ACHN (cell line): ENCODE measurements around the gene NTRK2.

ENCODE experiments used
- DNase-seq: peaks from one replicate; pipeline ENCODE4 v3.0.0-alpha.2; 2015
- in situ Hi-C: cut with HindIII; loops from 2 replicates; pipeline ENCODE4 v1.10.0; 2017; ENCODE audit warnings: low sequenced_read_pairs, low pct_ligation_motif_present, low pct_unique_long_range_greater_than_20kb

Gene NTRK2

GRCh38 chr9:84669288-84670137 lies at the start of gene NTRK2:
Gene NTRK2, plus strand, starts transcription at chr9:84669729. Its CDS starts 1,020 bp downstream, at chr9:84670749.
- in situ Hi-C loops, result no loop called here
- no peak for DNase-seq

DNA sequence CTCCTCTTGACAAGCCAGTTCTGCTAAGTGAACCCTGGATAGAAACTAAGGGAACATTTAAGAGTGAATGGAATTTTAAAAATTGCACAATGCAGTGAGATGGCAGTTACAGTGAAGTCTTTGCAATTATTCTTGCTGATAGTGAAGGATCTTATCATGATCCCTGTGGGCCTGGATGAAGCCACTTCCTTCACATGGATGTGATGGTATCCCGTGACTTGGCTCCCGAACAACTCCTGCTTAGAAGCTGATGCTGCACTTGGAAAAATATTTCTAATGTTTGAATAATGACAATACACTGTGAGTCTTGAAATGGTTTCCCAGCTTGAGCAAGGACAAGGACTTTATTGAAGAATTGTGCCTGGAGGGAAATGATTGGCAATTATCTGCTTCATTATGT lies 49.2 kb upstream of the NTRK2 start:
- DNase-seq, result no peak

DNA sequence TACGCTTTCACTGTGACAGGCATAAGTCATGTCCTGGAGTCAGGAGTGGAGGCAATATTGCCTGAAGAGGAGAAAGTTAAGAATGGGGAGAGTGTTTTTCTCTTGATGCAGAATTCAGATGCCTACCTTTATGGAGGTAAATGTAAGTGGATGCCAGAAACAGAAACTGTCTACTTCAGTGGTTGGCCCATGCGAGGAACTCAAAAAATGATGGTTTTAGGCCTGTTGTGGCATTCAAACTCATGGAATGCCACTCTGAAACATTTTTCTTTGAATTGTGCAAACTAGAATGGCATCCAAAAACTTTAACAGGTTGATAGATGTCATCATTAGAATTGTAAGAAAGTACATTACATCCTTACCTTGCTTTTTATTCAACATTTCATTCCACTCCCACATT lies 47.7 kb upstream of the NTRK2 start:
- no peak for DNase-seq
- in situ Hi-C loops, result no loop called here

More for the DNA sequence above, 49.2 kb upstream of the NTRK2 start:
- in situ Hi-C loops, result no loop called here

DNA sequence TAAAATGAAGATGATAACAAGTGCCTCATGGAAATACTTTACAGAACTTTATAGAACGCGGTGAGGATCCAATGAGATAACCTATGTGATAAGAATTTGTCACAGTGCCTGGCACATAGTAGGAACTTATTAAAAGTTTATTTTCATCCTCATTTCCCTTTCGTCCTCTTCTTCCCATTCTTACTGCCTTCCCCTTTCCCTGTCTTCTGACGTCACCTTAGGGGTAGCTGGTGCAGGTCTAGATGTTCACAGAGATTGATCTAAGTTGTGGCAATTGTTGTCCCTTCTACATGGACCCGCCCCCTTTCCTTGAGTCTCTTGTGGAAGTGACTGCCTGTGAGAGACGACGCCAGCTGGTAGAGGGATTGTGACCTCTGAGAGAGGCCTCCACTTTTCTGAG lies 46.5 kb upstream of the NTRK2 start:
- no peak for DNase-seq
- in situ Hi-C loops, result no loop called here

- no peak for DNase-seq
- in situ Hi-C loops, result no loop called here
These were observed 33.1 kb upstream of the NTRK2 start for GRCh38 chr9:84636436-84636835.

- in situ Hi-C loops, result no loop called here
- no peak for DNase-seq
These were observed 26.9 kb upstream of the NTRK2 start for GRCh38 chr9:84642553-84643141.

GRCh38 chr9:84647699-84648098 lies 21.8 kb upstream of the NTRK2 start:
- in situ Hi-C loops, result no loop called here

DNA sequence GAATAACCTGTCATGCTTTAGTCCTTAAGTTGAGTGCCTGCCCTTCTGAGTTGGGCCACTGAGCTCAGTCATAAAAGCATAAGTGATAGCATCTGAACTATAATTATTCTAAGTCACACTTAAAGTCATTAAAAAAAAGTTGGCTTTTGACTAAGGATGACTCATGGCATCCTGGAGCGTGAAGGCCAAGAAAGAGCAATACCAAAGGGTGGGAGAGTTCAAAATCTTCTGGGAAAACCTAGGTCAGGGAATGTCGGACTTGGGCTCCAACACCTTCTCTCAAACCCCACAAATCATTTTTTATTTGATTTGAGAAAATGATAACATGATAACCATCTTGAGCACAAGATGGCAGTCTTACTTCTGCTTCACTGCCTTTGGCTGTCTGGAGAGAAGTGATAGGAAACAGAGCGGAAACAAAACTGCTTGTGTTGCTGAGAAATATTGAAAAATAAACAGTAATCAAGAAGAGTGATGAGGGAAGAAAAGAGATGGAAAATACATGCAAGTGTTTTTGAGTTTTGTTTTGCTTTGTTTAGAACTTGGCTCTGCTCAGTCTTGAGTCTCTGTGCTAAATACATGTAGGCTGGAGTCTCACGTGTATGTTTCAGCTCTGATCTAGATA lies 16.9 kb upstream of the NTRK2 start:
- no peak for DNase-seq
- in situ Hi-C loops, result no loop called here

More at GRCh38 chr9:84647699-84648098, 21.8 kb upstream of the NTRK2 start:
- no peak for DNase-seq

- no peak for DNase-seq
- in situ Hi-C loops, result no loop called here
These were observed 14.1 kb upstream of the NTRK2 start for GRCh38 chr9:84655447-84655846.

DNA sequence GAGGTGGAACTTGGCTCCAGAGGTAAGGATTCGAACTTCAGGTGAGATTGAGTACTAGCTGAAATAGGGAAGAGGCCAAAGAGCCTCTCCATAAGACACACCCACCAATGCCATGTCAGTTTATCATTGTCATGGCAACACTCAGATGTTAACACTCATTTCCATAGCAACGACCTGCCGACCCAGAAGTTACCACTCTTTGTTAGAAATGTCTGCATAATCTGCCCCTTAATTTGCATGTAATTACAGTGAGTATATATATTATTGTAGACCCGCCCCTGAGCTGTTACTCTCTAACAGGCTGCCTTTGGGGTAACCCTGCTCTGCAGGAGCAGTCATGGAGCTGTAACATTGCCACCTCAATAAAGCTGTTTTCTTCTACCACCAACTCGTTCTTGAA lies 10.2 kb upstream of the NTRK2 start:
- no peak for DNase-seq
- in situ Hi-C loops, result no loop called here

DNA sequence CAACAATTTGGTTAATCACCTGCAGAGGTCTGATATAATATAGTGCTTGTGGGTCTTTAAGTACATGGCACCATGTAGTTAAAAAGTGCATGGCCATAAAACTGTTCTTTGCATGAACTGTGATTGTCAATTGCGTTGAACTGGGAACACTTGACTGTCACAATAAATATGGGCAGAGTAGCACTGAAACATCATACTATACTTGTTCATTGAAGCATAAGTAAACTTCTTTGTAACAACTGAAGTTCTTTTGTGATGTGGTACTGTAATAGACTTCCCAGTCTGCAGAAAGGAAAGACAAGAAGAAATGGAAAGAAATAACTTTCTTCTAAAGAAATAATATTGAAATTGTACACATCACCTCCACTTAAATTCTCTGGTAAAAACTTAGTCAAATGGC lies 9.8 kb upstream of the NTRK2 start:
- in situ Hi-C loops, result no loop called here
- DNase-seq, result no peak

GRCh38 chr9:84667571-84668195 lies 1.8 kb upstream of the NTRK2 start:
- in situ Hi-C loops, result no loop called here
- DNase-seq, result no peak

DNA sequence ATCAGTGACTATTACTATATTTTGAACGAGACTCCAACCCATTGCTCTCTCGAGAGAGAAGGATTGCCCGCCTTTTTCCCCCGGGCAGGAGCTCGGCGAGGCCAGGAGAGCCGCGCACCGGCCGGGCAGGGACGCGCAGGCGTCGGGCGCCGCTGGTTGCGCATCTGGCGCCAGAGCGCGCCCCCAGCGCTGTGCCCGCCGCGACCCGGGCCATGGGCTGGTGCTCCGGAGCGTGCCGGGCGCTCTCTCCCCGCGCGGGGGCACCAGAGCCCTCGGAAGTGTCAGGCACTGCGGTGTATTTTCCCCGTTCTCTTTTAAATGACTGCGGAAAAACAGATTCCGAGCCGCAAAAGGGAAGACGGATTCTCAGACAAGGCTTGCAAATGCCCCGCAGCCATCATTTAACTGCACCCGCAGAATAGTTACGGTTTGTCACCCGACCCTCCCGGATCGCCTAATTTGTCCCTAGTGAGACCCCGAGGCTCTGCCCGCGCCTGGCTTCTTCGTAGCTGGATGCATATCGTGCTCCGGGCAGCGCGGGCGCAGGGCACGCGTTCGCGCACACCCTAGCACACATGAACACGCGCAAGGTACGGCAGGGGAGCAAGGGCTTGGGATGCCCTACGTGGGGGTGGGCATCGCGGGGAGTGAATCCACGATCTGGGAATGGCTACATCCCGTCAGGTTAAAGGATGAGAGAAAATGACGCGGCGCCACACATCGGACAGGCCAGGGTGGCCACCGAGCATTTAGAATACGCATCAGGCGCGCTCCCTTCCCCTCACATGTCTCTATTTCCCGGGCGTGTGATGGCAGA lies 1.1 kb upstream of the NTRK2 start:
- peak; percentile 37 for DNase-seq
- in situ Hi-C loops, result no loop called here

- no peak for DNase-seq
These were observed 579 bp upstream of the NTRK2 start for GRCh38 chr9:84669013-84669287.

DNA sequence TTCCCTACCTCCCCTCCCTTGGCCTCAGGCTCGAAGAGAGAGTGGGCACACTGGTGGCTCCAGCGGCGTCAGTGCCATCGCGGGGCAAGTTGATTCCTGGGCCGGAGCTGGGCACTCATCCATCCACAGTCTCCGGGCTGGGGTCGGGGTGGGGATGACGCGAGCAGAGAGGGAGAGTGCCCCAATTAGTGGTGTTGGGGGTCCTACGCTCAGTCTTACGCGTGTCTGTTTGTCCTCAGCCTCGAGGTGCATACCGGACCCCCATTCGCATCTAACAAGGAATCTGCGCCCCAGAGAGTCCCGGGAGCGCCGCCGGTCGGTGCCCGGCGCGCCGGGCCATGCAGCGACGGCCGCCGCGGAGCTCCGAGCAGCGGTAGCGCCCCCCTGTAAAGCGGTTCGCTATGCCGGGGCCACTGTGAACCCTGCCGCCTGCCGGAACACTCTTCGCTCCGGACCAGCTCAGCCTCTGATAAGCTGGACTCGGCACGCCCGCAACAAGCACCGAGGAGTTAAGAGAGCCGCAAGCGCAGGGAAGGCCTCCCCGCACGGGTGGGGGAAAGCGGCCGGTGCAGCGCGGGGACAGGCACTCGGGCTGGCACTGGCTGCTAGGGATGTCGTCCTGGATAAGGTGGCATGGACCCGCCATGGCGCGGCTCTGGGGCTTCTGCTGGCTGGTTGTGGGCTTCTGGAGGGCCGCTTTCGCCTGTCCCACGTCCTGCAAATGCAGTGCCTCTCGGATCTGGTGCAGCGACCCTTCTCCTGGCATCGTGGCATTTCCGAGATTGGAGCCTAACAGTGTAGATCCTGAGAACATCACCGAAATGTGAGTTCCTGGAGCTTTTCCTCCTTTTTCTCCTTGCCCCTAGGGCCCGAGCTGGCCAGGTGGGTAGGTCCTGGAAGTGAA lies 861 bp downstream of the NTRK2 start:
- in situ Hi-C loops, result no loop called here

More at GRCh38 chr9:84669013-84669287, 579 bp upstream of the NTRK2 start:
- in situ Hi-C loops, result no loop called here

GRCh38 chr9:84671586-84672521 lies 2.3 kb downstream of the NTRK2 start:
- in situ Hi-C loops, result no loop called here
- DNase-seq, result no peak

More for the DNA sequence above, 861 bp downstream of the NTRK2 start:
- no peak for DNase-seq

GRCh38 chr9:84673806-84674205 lies 4.3 kb downstream of the NTRK2 start:
- in situ Hi-C loops, result no loop called here
- DNase-seq, result no peak
